Stimulated activated CD4-positive, alpha-beta T cell treated with anti-CD3 and anti-CD28 coated beads, TNF-alpha, amount 100 ng/mL, for 24 hours (primary cell): ENCODE data around the gene HOXA11.

Experiments
- DNase-seq, 3 experiments: peaks; one replicate each; pipeline ENCODE4 v3.0.0-alpha.2; 2020; ENCODE audit warnings: low read depth in 3 of 3

HOXA11 gene

DNA sequence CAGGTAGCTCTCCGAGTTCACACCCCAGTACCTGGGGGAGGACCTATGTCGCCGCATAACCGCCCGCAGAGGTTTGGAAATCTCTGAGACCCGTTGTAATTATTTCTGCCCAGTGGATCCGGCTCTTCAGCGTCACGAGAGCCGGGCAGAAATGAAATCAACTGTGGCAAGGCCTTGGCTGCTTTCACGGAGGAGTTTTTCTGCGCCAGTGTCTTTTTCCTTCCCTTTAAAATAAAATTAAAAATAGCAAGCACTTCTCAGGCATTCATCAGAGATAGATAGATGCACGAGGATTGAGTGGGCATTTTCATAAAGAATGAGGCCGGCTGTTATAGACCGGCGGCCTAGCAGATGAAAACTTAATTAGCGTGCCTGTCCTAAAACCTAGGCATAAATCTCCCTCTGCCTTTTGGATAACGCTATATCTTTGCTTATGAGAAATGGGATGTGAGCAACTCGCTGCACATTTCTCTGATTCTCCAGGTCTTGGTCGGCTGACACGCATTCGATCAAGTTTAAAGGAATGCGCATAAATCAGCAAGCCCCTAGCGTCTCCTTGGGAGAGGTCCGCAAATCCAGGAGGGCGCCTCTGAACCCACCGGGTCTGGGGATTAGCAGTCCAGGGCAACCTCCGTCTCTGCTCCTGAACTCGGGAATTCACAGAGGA is 8.4 kb upstream of the HOXA11 start:
- no peak for DNase-seq

DNA sequence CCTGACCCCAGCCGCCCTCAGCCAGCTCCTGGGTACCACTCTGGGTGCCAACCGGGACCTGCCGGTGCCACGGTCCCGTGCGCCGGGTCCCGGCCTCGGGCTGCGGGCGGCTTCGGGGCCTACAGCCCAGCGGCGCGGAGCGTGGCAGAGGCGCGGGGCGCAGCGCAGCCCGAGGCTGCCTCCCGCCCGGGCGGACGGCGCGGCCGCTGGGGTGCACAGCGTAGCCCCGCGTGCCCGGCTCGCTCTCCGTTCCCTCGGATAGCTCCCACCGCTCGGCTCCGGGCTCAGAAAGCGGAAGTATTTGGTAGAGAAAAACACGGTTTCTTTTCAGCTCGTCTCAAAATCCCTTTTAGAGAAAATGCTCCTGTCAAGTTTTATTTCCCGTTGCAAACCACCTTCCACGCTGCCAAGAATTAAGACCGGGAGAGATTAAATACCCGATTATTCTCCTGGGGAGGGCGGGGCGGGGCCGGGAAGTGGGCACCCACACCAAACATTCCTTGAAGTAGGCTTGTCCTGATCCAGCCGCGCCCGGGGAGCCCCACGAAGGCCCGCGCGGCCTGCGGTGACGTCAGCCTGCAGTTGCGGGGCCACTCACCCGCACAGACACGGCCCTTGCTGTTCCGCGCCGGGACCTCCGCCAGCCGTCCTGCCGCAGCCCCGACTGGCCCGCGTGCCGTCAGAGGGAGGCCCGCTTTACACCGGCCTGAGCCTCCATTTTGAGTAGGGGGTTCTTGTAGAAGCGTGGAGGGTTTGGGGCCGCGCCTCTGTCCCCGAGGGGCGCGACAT is 7.7 kb upstream of the HOXA11 start:
- no peak for DNase-seq

DNA sequence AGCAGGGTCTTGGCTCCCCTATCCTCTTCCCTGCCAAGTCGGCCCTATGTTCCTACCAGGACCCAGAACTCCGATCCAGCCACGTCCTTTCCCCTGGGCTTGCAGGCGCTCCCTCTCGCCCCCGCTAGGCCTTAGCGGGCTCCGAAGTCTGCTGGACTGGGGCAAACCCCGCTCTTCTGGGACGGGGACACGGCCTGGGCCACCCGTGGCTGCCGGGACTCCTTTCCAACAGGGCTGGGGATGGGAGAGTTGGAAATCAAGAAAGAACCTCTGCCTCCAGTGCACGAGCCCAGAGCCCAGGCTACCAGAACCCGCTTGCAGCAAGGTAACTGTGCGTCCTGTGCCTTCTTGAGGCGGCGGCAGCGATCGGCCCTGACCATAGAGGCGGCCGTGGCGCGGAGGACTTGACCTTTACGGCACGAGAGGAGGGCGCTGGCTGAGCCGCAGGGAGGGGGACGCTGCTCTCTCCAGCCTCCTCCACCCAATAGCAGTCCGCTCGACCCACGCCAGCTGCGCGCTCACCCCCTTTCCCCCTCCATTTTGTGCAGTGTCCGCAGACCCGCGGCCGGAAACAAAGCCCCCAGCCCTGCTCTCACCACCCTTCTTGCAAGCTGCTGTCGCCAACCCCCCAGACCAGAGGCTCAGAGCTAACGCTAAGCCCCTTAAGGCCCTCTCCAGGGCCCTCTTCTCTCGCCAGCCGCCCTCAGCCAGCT is 7.0 kb upstream of the HOXA11 start:
- no peak for DNase-seq

DNA sequence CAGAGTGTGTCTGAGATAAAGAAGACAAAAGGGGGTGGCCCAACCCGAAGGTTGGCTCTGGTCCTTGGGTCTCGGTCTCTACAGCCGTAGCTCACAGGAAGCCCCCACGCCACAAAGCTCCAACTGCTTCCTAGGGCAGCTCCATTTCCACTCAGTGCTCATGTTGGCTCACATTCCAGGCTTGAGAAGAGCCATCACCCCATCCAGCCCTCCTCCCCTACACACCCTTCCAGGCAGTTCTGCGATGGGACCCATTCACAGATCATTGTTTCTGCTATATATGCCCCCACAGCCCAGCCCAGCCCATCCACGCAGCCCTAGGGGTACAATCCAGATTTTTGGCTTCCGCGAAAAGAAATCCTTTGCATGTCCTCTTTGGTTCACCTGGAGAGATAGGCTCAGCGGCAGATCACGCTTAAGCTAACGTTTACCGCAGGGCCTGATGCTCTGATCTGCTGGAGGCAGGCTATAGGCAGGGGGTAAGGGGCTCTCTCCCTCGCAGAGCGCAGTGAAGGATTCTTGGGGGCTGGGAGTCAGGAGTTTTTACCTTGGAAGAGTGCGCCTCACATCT is 6.2 kb upstream of the HOXA11 start:
- no peak for DNase-seq

DNA sequence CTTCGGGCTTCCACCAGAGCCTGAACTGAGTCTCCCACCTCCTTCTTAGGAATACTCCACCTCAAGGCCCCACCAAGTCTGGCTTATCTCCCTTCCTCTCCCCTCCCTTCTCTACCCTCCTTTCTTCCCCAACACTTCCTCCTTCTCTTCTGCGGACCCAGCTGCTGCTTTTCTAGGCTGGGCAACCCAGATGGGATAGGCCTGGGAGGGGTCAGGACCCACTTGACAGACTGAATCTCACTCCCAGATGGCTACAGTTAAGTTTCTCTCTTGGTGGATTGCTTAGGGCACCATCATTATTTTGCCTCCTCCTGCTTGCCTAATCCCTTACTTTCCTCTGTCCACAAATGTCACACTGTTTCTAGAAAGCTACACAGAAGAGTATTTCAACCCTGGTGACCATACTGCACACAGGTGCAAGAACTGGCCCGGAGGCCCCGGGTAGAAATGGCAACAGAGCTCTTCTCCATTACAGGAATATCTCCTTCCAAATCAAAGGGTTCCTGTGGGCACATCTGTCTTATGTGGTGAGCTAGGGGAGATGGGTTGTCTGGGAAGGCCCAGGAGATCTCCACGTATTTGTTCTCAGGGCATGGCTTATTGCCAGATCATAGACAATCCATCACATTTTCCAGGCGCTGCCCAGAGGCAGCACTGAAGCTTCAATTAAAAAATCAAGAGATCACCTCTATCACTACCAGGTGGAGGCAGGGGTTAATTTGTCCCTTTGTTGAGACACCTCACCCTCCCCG is 5.1 kb upstream of the HOXA11 start:
- no peak for DNase-seq

DNA sequence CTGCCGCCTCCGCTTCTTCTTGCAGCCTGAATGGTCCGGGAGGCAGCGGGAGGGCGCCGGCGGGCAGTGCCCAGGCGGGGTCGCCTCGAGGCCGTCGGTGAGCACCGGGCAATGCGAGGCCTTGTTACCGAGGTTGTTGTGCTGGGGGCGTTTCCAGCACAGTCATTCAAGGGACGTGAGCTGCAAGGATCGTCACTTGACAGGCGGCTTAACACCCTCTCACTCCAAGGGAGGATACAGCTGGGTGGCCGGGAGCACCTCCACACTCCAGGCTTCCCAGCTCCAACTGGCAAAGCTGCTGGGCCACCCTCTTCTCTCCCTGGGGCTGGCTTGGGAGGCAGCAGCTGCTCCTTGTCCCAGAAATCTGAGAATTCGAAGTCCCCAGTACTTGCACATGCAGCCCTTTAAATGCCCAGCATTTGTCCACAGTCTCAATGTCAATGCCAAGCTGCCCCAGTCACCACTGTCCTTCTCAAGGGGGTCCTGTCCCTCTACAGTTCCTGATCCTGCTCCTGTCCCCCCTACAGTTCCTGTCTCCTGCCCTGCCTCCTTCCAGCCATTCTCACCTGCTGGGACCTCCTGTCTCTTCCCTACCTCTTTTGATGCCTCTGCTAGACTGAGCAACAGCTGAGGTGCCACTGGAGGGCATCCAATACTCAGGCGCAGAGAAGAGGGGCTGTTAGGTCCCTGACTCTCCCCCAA is 4.4 kb upstream of the HOXA11 start:
- DNase-seq = no peak

DNA sequence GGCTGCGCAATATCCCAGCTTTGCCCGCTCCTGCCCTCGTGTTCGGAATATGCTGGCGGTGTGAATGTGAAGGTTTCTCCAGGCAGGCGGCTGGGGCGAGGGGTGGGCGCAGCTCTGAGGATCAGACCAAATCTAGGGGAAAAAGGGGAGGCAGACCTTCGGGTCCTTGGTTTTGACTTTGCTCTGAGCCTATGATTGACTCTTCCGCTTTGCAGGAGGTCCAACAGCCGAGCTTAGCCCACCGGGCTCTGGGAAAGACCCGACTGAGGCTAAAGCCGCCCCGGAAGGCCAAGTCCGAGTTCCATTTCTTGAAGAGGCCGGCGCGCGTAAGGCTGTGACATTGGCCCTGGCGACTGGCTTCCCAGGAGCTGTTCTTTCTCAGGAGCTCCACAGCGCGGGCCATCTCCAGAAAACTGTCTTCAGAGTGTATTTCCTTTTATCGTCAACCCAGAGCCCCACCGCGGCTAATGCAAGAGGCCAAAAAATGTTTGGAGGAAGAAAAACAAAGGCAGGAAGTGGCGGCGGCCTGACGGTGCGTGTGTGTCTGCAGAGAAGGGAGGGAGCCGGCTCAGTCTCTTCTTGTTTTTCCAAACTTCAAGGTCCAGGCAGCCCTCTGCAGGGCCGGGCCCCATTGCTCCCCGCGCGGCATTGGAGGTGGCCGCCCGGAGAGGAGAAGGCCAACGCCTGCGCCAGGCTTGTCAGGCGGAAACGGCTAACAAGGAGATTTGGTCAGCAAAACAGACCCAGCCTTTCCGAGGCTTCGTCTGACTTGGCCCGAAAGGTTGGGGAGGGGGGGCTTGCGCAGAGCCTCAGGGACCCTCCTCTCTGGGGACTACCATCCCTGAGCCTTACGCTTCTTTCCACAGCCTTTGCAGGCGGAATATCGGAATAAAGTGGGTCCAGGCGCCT is 3.6 kb upstream of the HOXA11 start:
- DNase-seq = no peak

DNA sequence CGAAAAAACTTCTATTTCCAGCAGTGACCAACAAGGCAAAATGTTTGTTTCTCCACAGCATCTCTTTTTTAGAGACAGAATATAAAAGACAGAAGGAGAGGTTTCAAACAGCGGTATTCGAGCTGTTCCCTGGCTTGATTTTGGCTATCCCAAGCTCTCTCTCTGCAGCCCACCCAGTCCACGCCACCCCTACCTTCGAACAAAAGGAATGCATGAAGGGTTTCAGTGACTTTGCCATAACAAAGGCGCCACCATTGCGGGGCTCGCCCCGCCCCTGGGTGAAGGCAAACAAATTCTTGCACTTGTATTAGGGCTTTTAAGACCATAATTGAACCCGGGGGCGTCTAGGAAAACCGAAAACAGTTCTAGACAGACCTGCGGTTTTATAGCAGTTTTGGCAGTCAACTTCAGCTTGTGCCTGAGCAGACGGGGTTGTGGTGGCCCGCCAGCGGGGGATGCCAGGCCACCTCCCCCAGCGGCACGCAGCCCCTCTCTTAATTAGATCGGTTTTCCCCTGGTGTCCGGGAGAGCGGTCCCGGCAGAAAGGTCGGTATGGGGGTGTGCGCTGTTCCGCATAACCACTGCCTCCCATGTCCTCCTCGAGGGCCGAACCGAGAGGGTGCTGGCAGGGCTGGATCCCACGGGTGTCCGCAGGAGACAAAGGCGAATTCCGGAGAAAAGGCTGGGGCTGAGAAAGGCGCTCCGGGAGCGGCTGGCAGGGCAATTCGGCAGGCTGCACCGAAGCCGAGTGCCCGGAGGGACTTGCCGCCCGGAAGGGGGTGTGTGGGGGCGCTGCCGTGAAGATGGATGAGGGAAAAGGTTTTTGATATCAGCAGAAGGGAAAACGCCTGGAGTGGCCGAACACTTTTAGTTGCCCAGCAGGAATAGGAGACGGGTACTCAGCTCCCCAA is 2.7 kb upstream of the HOXA11 start:
- no peak for DNase-seq

DNA sequence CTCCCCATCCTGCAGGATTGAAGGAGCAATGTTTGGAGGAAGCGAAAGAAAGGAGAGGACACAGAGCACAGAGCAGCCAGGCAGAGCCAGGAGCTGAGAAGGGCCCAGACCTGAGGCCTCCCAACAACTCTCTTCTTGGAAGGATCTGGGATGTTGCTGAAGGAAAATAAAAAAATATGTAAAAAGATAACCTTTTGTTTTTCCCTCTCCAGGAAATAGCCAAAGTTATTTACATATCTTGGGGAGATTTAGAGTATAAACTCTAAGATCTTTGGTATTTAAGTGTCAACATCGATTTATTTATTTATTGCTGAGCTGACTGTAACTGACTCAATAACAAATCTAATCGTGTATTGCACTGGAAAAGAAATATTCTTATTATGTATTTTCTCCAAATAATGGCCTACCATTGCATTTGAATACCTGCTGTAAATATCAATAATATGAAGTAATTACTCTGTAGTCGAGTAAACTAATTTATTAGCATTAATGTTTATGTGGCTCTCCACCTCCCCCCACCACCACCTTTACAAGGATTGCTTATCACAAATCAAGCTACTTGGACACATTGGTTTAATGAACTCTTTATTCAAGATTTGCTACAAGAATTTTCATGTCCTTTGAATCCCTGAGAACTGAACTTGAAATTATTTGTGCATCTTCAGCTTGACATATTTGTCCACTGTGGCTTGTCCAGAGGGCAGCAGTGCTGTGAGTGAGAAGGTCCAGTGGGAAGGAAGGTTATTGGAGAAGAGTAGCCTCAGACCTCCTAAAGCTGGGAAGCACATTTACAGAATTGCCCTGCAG is 1.8 kb upstream of the HOXA11 start:
- no peak for DNase-seq

DNA sequence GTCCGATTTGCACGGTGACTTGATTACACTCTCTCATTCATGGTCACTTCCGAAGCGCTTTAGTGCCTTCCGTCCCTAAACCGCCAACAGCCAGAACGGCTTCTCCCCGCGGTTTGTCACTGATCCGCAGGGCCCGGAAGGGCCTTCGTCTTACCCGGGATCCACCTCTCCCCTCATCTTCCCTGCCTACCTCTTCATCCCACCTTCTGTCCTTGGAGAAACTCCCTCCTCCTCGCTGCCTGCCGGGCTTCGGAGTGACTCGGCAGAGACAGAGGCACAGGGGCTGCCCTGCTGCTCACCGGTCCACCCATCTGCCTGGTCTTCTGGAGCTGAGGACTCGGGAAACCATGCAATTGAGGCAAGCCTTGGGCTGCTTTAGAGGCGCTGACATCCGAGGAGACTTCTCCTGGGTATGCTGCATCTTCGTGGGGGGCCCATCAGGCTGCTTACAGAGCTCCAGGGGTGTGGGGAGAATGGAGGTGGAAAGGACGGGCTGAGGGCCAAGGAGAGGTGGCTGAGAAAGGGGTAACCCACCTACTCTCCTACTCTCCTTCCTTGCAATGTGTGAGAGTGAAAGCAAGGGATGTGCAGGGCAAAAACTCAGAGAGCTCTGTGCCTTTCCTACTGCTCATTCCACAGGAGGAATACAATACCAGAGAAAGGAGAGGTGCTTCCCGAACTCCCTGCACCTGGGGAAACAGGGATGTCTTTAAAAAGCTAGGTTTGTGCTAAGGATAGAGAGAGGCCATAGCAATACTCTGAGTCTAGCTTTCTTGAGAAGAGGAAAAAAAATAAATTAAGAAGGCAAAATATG is 1.0 kb upstream of the HOXA11 start:
- DNase-seq = no peak

DNA sequence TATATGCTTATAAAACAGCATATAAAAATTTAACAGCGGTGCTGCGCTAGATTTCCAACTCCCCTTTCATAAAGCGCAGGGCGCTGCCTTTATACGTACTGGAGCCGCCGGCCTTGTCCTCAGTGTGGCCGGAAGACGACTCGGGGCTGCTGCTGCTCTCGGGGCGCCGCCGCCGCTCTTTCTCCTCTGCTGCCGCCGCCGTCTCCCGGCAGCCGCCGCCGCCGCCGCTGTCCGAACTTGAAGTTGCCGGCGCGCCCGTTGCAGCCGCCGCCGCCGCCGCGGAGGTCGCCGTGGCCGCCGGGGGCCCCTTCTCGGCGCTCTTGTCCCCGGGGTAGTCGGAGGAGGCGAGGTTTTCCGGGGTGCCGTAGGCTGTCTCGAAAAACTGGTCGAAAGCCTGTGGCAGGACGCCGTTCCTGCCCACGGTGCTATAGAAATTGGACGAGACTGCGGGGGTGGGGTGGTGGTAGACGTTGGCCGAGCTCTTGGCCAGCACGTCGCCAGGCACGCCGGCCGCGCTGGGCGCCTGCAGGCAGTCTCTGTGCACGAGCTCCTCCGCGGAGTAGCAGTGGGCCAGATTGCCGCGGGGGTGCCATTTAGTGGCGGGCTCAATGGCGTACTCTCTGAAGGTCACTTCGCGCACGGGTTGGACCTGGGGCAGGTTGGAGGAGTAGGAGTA is 557 bp downstream of the HOXA11 start:
- DNase-seq = no peak

DNA sequence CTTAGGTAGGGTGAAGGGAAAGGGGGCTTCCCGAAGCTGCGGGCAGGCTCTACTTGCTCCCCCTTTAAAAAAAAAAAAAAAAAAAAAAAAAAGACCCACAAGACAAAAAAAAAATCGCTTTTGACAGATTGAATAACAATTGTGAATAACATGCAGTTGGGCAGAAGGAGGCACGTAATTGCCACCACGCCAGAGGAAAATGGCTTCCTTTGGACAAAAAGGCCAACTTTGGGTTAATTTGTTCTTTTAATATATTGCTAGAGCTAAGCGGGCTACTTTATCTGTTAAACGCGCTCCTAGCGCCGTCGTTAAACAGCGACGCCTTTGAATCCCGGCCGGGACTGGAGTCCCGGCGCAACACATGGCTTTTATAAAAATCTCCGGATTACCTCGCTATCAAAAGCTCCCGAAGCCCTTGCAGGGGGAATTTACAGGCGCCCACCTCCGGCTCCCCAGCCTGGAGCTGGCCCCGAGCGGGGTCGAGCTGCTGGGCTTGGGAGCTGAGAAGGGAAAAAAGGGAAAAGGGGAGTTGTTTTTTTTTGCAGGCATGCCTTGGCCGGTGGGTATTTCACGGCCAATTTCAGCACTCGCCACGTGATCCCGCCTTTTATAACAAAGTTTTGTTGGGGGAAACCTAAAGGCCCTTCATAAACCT is 1.2 kb downstream of the HOXA11 start:
- DNase-seq = no peak

DNA sequence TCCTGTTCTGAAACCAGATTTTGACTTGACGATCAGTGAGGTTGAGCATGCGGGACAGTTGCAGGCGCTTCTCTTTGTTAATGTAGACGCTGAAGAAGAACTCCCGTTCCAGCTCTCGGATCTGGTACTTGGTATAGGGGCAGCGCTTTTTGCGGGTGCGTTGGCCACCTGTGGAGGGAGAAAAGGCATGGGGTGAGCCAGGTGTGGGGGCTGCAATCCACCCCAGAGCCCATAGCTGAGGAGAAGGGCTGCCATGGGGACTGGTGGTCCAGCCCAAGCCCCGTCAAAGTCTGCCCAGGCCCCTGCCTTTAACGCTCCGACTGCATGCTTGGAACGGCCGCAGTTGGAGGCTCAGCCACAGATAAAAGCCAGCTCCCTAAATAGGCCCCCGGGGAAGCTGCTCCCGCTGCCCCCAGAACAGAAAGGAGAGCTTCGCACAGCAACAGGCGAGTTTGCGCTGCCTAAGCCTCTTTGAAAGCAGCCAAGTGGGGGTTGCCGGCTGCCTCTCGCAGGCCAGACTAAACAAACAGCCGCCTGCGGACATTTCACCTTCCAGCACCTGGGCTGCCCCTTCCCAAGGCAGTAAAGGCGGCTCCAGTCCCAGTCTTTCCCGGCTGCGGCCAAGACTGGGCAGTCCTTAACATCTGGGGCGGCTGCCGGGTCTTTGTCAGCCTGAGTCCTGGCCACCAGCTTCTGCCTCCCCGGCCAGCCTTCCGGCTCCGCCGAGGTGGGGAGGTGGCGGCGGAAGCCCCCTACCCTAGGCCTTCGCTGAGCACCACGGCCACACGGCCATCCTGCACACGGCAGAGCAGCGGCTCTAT is 2.0 kb downstream of the HOXA11 start:
- no peak for DNase-seq

DNA sequence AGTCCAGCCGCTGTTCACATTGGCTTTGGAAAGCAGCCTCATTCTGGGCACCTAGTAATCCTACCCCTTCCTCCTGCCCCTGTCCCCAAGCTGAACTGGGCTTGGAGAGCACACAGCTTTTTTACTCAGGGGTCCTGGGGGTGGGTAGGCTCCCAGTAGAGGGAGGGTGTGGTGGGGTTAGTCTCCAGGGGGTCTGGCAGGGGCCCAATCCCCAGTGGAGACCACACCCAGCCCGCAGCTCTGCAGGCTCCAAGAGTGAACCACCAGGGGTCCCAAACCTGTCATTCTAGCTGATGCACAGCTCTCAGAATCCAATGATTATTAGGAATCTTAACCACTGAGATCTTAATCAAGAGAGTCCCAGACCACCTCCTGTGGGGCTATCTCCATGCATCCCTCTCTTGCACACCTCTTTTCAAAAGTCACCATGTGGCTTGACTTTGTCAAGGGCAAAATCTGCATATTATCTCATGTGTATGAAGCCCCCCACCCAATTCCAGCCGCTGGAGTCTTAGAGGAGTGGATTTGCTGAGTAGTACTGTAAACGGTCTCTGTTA is 2.7 kb downstream of the HOXA11 start:
- no peak for DNase-seq

DNA sequence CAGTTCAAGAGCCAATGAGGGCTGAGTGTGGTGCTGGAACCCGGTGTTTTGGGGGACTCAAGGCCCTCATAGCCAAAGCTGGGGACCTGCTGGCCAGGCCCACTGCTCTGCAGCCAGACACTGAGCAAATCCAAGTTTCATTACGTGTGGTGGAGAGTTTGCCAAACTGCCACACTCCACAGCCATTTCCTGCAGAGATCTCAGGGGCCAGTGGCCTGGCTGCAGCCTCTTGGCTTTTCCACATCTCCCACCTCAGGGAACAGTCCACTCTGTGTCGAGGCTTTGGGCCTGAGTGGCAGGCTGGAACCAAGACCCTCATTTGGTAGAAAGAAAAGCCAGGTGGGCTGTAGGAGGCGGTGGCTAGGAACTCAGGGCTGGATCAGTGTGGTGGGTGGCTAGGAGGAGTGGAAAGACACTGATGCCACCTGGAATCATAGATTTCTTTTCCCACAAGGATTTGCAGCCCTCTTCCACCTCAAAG is 3.2 kb downstream of the HOXA11 start:
- no peak for DNase-seq
